ENCODE measurements around the gene VPS8.

VPS8 gene

DNA sequence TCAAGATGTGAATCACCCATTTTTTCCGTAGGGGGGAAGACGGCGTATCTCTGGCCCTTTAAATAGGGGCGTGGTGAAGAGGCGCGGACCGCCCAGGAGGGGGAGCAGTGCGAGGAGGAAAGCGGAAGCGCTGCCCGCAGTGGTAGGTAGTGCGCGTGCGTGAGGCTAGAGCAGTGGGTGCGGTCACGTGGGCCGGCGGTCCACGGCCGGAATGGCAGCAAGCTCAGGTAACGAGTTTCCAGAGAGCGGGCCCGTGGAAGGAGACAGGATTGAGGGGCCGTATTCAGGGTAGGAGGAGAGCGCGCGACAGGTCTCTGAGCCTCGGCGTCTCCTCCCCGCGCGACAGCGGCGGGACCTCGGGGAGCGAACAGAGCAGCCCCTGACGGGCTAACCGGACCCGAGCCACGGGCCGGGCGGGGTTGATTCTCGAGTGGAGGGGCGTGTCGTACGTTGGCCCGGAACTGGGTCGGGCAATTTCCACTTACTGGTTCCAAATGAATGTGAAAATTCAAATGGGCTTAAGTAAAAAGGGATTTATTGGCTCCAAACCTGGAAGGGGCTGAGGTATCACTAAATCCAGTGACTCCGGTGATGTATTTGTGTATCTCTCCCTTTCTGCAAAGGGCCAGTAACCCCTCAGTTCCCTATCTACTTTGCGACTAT is at the start of gene VPS8:
TSS of gene VPS8 (plus strand) at position 168 of the 663 bp plus-strand sequence. CDS start 12,467 bp downstream, outside the sequence.
- DNase-seq: peak; percentile 94

DNA sequence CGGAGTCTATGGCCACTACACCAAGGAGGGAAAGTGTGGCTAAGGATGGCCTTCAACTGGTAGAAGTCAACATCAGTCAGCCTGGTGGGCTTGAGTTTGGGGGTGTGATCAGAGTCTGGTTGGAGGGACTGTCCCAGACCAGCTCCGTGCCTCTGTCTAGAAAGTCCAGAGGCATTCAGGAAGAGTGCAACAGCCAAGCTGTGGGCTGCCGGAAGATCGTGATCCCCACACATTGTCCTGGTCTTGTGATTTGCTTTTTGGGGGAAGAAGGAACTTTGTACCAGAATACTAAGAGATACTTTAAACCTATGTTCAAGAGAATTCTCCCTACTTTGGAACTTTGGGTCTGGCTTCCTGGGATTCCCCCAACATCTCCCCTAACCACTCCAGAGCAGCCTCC is 47.8 kb upstream of the VPS8 start:
- DNase-seq: no peak

DNA sequence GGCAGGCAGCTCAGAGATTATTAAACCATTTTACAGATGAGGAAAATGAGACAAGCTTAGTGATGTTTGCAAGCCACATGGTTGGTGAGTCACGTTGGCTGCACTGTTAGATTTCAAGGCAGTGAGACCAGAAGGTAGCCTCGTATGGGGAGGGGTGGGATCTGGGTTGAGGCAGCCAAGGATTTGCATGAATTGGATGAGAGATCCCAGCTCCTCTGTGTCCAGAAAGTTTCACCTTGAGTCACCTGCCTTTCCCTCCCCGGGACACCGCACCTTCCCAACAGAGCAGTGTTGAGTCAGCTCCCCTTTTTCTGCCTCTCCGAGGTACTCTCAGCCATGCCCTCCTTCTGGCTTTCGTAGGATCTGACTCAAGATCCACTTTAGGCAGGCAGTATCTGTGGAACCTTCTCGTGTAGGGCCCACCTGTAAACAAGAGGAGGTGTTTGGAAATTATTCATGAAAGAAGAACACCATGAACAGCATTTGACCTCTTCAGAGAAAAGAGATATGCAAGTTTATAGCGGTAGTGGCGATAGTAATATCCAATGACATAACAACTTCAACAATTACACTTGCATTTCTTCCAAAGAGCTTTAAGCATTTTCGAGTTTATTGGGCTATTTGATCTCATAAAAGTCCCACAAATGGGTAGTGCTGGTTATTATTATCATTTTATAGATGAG is 46.8 kb upstream of the VPS8 start:
- no peak for DNase-seq

DNA sequence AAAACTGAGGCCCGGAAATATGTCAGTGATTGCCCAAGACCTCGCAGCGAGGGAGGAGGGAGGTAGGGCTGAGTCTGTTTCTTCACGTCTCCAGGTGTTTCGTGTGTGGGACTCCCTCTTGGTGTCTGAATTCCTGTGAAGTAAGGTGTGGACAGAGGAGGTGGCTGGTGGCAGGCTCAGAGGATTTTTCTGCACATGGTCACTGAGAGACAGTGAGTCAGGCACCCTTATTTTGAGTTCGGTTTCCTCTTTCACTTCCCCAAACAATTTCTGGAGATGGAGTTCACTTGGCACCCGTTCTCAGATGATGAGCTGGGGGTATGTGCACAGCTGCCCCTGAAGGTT is 46.3 kb upstream of the VPS8 start:
- DNase-seq: peak; percentile 69

- DNase-seq: peak; percentile 66
Measured at GRCh38 chr3:184766555-184767261, 45.3 kb upstream of the VPS8 start.

- no peak for DNase-seq
Measured at GRCh38 chr3:184767377-184767776, 44.6 kb upstream of the VPS8 start.

DNA sequence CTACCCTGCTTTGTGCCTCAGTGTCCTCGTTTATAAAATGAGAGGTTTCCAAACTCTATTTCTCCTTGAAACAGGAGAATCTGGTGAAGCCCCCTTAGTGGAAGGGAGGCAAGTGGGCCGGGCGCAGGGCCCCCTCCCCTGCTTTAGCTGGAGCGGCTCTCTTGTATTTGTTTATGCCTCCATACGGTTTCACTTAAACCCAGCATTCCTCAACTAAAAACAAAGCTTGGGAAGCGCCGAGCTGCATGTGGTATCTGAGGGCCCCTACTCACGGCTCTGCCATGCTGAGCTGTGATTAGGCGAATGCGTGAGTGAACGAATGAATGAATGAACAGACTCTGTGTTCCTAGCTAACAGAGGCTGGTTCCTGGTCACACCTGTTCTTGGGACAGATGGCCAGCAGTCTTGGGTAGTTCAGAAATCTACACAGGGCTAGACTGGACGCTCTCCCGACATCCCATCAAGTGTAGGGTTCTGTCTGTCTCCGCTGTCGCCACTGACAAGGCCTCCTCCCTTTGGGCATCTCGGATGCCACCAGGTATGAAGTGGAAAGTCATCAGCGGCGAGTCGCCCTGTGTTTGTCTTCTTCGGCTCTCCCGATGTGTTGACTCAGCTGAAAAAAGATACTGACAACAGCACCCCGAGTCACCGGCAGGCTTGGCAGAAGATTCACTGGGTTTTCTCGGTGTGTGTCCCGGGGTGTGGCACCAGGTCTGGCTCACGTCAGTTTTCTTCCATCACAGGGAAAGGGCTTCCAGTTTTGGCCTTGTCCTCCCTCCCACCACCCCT is 42.4 kb upstream of the VPS8 start:
- DNase-seq: no peak

DNA sequence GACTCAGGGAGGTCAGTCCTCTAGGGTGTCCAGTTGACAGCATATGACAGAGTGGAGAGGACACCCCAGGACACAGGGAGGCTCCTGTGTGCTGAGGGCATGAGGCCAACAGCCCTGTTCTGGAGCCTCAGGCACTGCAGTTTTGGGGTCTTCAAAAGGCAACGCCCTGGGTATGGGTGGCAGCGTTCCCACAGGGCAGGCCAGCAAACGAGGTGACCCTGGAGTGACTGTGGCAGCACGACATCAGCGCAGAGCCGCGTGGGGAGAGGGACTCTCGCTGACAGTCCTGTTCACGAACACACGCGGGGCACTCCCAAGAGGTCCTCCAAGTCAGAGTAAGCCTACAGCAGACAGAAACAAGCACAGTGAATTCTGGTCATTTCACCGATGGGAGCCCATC is 41.4 kb upstream of the VPS8 start:
- no peak for DNase-seq

GRCh38 chr3:184771301-184772127 is 40.5 kb upstream of the VPS8 start:
- no peak for DNase-seq

- DNase-seq: no peak
Measured at GRCh38 chr3:184772667-184773272, 39.2 kb upstream of the VPS8 start.

GRCh38 chr3:184773283-184774186 is 38.4 kb upstream of the VPS8 start:
- peak; percentile 66 for DNase-seq

DNA sequence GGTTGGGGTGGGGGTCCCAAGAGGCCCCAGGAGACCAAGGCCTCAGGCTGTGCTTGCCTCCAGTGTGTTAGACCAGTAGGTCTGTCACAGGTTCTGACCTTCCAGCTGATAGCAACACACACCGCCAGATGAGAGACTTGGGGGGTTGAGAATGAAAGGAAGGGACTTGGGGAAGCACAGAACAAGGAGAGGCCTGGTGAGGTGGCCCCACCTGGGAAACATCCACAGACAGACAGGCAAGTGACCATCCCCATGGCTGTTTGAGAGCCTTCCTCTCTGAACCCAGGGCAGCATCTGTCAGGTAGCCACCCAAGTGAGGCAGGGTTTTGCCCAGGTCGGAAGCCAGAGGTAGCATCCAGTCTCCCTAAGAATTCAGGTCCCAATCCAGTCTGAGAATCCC is 35.0 kb upstream of the VPS8 start:
- DNase-seq: no peak

GRCh38 chr3:184777566-184778356 is 34.2 kb upstream of the VPS8 start:
- peak; percentile 94 for DNase-seq

GRCh38 chr3:184778426-184779332 is 33.3 kb upstream of the VPS8 start:
- DNase-seq: no peak

GRCh38 chr3:184780981-184781515 is 30.9 kb upstream of the VPS8 start:
- peak; percentile 64 for DNase-seq

DNA sequence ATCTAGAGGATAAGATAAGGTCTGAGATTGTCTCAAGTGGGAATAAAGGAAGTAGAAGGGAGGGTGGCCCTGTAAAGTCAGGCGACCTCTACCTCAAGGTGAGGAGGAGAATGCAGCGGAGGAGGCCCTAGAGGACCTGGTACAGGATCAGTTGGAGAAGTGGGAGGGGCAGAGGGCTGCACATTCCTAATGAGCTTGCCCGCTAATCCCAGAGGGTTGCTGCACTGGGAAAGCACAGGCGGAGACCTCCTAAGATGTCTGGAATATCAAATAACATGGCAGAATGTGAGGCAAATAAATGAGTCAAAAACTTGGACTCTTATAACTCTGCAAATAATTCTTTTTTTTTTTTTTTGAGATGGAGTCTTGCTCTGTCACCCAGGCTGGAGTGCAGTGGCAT is 30.2 kb upstream of the VPS8 start:
- peak; percentile 61 for DNase-seq

- peak; percentile 78 for DNase-seq
Measured at GRCh38 chr3:184783319-184783718, 28.6 kb upstream of the VPS8 start.

GRCh38 chr3:184784731-184785500 is 27.1 kb upstream of the VPS8 start:
- DNase-seq: no peak

Measured in fibroblast of skin of right biceps (primary cell).